ENCODE results near the gene NDST4. TPM values are rescaled to one million over a fixed set of nuclear protein-coding genes. Genes with fewer than 3 reads are reported as not detected.

The NDST4 gene
- total and polyA plus RNA-seq, 2 of the 4 experiments (the other 2 are of a cell fraction) = not detected

DNA sequence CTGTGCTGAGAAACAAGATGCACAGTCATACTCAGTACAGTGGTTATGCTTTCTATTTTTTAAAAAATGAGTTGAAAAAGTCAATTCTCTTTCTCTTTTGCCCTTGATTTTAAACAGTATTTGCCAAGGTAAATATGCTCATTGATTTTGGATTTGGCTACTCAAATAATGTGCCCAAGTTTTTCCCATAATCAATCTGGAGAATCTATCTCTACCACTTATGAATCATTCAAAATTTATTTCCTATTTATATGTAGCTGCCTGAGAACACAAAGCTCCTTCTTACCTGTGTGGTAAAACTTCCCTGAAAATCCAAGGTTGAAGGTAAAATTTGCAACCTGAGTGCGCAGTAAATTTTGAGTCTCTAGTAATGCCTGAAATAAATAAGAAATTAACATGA lies 136.5 kb downstream of the NDST4 start:
- Histone ChIP-seq H3K27ac (ENCODE audit: insufficient read depth, low read length) (no peak overlapping the region), H2AK5ac (ENCODE audit: low read depth, low read length) (no peak overlapping the region), H3K4ac (ENCODE audit: low read depth, low read length) (no peak overlapping the region), H4K5ac (ENCODE audit: low read depth, low read length) (no peak overlapping the region), H4K20me1 (ENCODE audit: insufficient read depth, low read length) (no peaks in the 10 kb centered on the region), H4K8ac (ENCODE audit: low read depth in 2 of 2, low read length in 2 of 2) (no peak overlapping the region), H2BK15ac (ENCODE audit: low read depth, low read length) (no peak overlapping the region), H2BK120ac (ENCODE audit: low read depth, low read length) (no peak overlapping the region), H3K79me1 (ENCODE audit: low read depth in 1 of 2, low read length in 2 of 2) (no peaks in the 10 kb centered on the region), H3K4me1 (ENCODE audit: control insufficient read depth, insufficient read depth, low read length) (no peaks in the 10 kb centered on the region), H3K9ac (ENCODE audit: low read depth, low read length) (no peak overlapping the region), H3K9me3 (ENCODE audit: control insufficient read depth, insufficient read depth, low read length) (peaks cover 3% of the 10 kb centered on the region; the same call in 1 of the 2 replicates), H2BK20ac (ENCODE audit: low read depth, low read length) (no peak overlapping the region), H2AK9ac (replicated peaks; ENCODE audit: low read depth, low read length, poor library complexity) (no peak overlapping the region), H2AFZ (replicated peaks; ENCODE audit: low read length, poor library complexity) (no peak overlapping the region), H3K56ac (ENCODE audit: extremely low read depth, insufficient read depth, low read length) (no peak overlapping the region), H3K18ac (ENCODE audit: low read depth, low read length) (no peak overlapping the region), H4K91ac (ENCODE audit: insufficient read depth, low read depth, low read length) (no peak overlapping the region), H2BK5ac (ENCODE audit: low read depth, low read length, poor library complexity, severe bottlenecking) (no peak overlapping the region), H3K27me3 (ENCODE audit: control insufficient read depth, insufficient read depth, low read length) (no peaks in the 10 kb centered on the region), H3K23ac (ENCODE audit: low read depth, low read length) (no peak overlapping the region), H3K14ac (replicated peaks; ENCODE audit: low read depth, low read length) (no peak overlapping the region), H3K4me2 (ENCODE audit: low read depth, low read length) (no peak overlapping the region), H3K36me3 (ENCODE audit: control insufficient read depth, insufficient read depth, low read length) (no peaks in the 10 kb centered on the region), H3K4me3 (ENCODE audit: insufficient read depth, low read depth, low read length) (no peak overlapping the region), H3K9me1 (ENCODE audit: insufficient read depth, low read length) (no peaks in the 10 kb centered on the region)
- BruUV-seq (replicated peaks) = no TSS peak
- no peak for DNase-seq
- ChIA-PET CTCF (no interaction called here), POLR2A (ENCODE audit: unreplicated experiment) (no interaction called here)
- no peak for TF ChIP-seq POLR2A (IDR thresholded peaks at IDR 0.05; ENCODE audit: low read depth, low read length)
- TF ChIP-seq SMC3 (IDR thresholded peaks at IDR 0.05; ENCODE audit: low read depth, low read length) = no peak
- TF ChIP-seq, protein P1, sequence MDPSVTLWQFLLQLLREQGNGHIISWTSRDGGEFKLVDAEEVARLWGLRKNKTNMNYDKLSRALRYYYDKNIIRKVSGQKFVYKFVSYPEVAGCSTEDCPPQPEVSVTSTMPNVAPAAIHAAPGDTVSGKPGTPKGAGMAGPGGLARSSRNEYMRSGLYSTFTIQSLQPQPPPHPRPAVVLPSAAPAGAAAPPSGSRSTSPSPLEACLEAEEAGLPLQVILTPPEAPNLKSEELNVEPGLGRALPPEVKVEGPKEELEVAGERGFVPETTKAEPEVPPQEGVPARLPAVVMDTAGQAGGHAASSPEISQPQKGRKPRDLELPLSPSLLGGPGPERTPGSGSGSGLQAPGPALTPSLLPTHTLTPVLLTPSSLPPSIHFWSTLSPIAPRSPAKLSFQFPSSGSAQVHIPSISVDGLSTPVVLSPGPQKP (IDR thresholded peaks at IDR 0.05; ENCODE audit: borderline replicate concordance, low read depth, low read length) = no peak
- TF ChIP-seq MAZ (IDR thresholded peaks at IDR 0.05; ENCODE audit: borderline replicate concordance, low read depth, low read length) = no peak
- no peak for TF ChIP-seq CEBPB (IDR thresholded peaks at IDR 0.05; ENCODE audit: low read depth, low read length)
- no peak for TF ChIP-seq RFX5 (IDR thresholded peaks at IDR 0.05; ENCODE audit: low read depth, low read length)
- TF ChIP-seq CHD1 (IDR thresholded peaks at IDR 0.05; ENCODE audit: low read depth, low read length) = no peak
- no peak for TF ChIP-seq MAFK (IDR thresholded peaks at IDR 0.05; ENCODE audit: low read depth, low read length)
- TF ChIP-seq, protein P2, sequence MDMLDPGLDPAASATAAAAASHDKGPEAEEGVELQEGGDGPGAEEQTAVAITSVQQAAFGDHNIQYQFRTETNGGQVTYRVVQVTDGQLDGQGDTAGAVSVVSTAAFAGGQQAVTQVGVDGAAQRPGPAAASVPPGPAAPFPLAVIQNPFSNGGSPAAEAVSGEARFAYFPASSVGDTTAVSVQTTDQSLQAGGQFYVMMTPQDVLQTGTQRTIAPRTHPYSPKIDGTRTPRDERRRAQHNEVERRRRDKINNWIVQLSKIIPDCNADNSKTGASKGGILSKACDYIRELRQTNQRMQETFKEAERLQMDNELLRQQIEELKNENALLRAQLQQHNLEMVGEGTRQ (IDR thresholded peaks at IDR 0.05; ENCODE audit: low read depth, low read length) = no peak
- TF ChIP-seq RCOR1 (IDR thresholded peaks at IDR 0.05; ENCODE audit: insufficient replicate concordance, low read length) = no peak
- TF ChIP-seq RAD21 (IDR thresholded peaks at IDR 0.05; ENCODE audit: low read length) = no peak
- TF ChIP-seq FOS (IDR thresholded peaks at IDR 0.05; ENCODE audit: low read depth, low read length) = no peak
- TF ChIP-seq, protein P3, sequence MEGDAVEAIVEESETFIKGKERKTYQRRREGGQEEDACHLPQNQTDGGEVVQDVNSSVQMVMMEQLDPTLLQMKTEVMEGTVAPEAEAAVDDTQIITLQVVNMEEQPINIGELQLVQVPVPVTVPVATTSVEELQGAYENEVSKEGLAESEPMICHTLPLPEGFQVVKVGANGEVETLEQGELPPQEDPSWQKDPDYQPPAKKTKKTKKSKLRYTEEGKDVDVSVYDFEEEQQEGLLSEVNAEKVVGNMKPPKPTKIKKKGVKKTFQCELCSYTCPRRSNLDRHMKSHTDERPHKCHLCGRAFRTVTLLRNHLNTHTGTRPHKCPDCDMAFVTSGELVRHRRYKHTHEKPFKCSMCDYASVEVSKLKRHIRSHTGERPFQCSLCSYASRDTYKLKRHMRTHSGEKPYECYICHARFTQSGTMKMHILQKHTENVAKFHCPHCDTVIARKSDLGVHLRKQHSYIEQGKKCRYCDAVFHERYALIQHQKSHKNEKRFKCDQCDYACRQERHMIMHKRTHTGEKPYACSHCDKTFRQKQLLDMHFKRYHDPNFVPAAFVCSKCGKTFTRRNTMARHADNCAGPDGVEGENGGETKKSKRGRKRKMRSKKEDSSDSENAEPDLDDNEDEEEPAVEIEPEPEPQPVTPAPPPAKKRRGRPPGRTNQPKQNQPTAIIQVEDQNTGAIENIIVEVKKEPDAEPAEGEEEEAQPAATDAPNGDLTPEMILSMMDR (conservative IDR thresholded peaks at IDR 0.05; ENCODE audit: low read depth, low read length) = no peak
- no peak for TF ChIP-seq NFE2L2 (IDR thresholded peaks at IDR 0.05; ENCODE audit: low read depth, low read length)
- TF ChIP-seq BHLHE40 (IDR thresholded peaks at IDR 0.05; ENCODE audit: low read depth, low read length) = no peak
- no peak for TF ChIP-seq MXI1 (IDR thresholded peaks at IDR 0.05; ENCODE audit: borderline replicate concordance, low read depth, low read length)
- dilution Hi-C loops (cut with HindIII; ENCODE audit: low sequenced_read_pairs, unreplicated experiment) = no loop called here
- no CpG with 5 or more reads among the region's 1 CpG for WGBS, 2 experiments (ENCODE audit: extremely low coverage in 2 of 2, insufficient read length in 1 of 2)
- intact Hi-C loops (cut with micrococcal nuclease) = no loop called here
- in situ Hi-C loops (cut with MboI; ENCODE audit: low sequenced_read_pairs) = no loop called here
- ATAC-seq (ENCODE audit: low read depth) = no peak
